Muscle of back (tissue), 11 donors: ENCODE results near the gene RELB. TPM values are rescaled to one million over a fixed set of nuclear protein-coding genes. Genes with fewer than 3 reads are reported as not detected.
A peak's percentile ranks its signal among the peaks of the same experiment; 100 is the strongest.
"Not testable (repeated sequence)": the region's sequence is repeated elsewhere in the genome, so short reads cannot be mapped to it uniquely, and the experiment has no call there.

Experiments used
- DNase-seq, 3 donors: peaks; one replicate each; pipeline versions ENCODE4 v3.0.0 to v3.0.0-alpha.2; 2013
- polyA plus RNA-seq, 10 donors: library from polyadenylated mRNA; unstranded; fragments of 120-200 nt; gene quantifications; one replicate each; pipeline ENCODE4 v1.2.1, GENCODE V29; 2013; ENCODE audit not compliant: insufficient read length in 10 of 10

The RELB gene
- polyA plus RNA-seq, 10 donors = 3.0 to 5.6 (median 4.5) TPM

GRCh38 chr19:44986389-44986788 is 14.9 kb upstream of the RELB start:
- no peak for DNase-seq

- no peak for DNase-seq
Measured at GRCh38 chr19:44987148-44987675, 14.1 kb upstream of the RELB start.

- DNase-seq = no peak
Measured at GRCh38 chr19:44988273-44988672, 13.0 kb upstream of the RELB start.

- peak; percentile 18 to 49 (median 34) for DNase-seq
Measured at GRCh38 chr19:44988896-44989556, 12.2 kb upstream of the RELB start.

- DNase-seq = no peak
Measured at GRCh38 chr19:44990459-44990858, 10.8 kb upstream of the RELB start.

GRCh38 chr19:44990966-44991365 is 10.3 kb upstream of the RELB start:
- no peak for DNase-seq

- DNase-seq = no peak
Measured at GRCh38 chr19:44992336-44993163, 8.7 kb upstream of the RELB start.

- DNase-seq = no peak
Measured at GRCh38 chr19:44993526-44993925, 7.7 kb upstream of the RELB start.

- DNase-seq = no peak
Measured at GRCh38 chr19:44993926-44994537, 7.2 kb upstream of the RELB start.

- DNase-seq = no peak
Measured at GRCh38 chr19:44998025-44998424, 3.2 kb upstream of the RELB start.

GRCh38 chr19:44999131-44999925 is 1.9 kb upstream of the RELB start:
- not testable (repeated sequence) for DNase-seq

- not testable (repeated sequence) for DNase-seq
Measured at GRCh38 chr19:45000665-45001064, 599 bp upstream of the RELB start.

- DNase-seq = no peak
Measured at GRCh38 chr19:45003485-45003884, 2.2 kb downstream of the RELB start.

- no peak for DNase-seq
Measured at GRCh38 chr19:45005787-45006186, 4.5 kb downstream of the RELB start.

- DNase-seq = no peak
Measured at GRCh38 chr19:45008552-45008951, 7.3 kb downstream of the RELB start.

- DNase-seq = no peak
Measured at GRCh38 chr19:45009625-45010255, 8.5 kb downstream of the RELB start.

GRCh38 chr19:45010306-45010705 is 9.0 kb downstream of the RELB start:
- no peak for DNase-seq

GRCh38 chr19:45011959-45012358 is 10.7 kb downstream of the RELB start:
- no peak for DNase-seq

GRCh38 chr19:45016388-45017314 is 15.4 kb downstream of the RELB start:
- DNase-seq = peak; percentile 49 to 68 (median 54)

GRCh38 chr19:45019187-45019586 is 17.9 kb downstream of the RELB start:
- no peak for DNase-seq
